WTC11 (cell line): ENCODE measurements around the gene GCC1. TPM values are rescaled to one million over a fixed set of nuclear protein-coding genes. Genes with fewer than 3 reads are reported as not detected.

Experiments used
- ATAC-seq: fragments of 200-7000 bp; cut with Tn5 transposase; 2 replicates; pipeline ENCODE4 v1.10.0; 2021; ENCODE audit warnings: mild to moderate bottlenecking, moderate library complexity
- CTCF ChIA-PET: fragments of 300-600 bp; sonication (Branson Sonifier 250); formaldehyde crosslinking; loops from one replicate; lab custom pipeline; 2021; ENCODE audit warnings: antibody characterized with exemption; lab: Charles Lee
- POLR2A ChIA-PET: fragments of 350-600 bp; sonication (Branson Sonifier 250); formaldehyde crosslinking; loops from one replicate; lab custom pipeline; 2021; ENCODE audit warnings: antibody characterized with exemption; lab: Charles Lee
- DNase-seq: peaks from one replicate; pipeline ENCODE4 v3.0.0; 2021; ENCODE audit warnings: low spot score
- H3K27ac Mint-ChIP-seq: 2 replicates; pipeline ENCODE4 v1.8.0; 2021; ENCODE audit warnings: mixed read lengths
- H3K27me3 Mint-ChIP-seq: 2 replicates; pipeline ENCODE4 v1.8.0; 2021; ENCODE audit warnings: low read depth, mild to moderate bottlenecking, moderate library complexity, mixed read lengths
- H3K36me3 Mint-ChIP-seq: 2 replicates; pipeline ENCODE4 v1.8.0; 2021; ENCODE audit warnings: mixed read lengths
- H3K4me1 Mint-ChIP-seq: 2 replicates; pipeline ENCODE4 v1.8.0; 2022; ENCODE audit warnings: mixed read lengths
- H3K4me3 Mint-ChIP-seq: 2 replicates; pipeline ENCODE4 v1.8.0; 2021; ENCODE audit warnings: mild to moderate bottlenecking, moderate library complexity, mixed read lengths
- H3K9me3 Mint-ChIP-seq: 2 replicates; pipeline ENCODE4 v1.8.0; 2021; ENCODE audit warnings: mixed read lengths
- ARID4B ChIP-seq: sonication (generic); formaldehyde crosslinking; IDR thresholded peaks from 2 replicates; pipeline ENCODE4 v1.8.0; 2023; ENCODE audit warnings: missing genetic modification reagents, mild to moderate bottlenecking, borderline replicate concordance
- FOXP4 ChIP-seq: sonication (generic); formaldehyde crosslinking; IDR thresholded peaks from 2 replicates; pipeline ENCODE4 v1.8.0; 2022; ENCODE audit warnings: mild to moderate bottlenecking, missing genetic modification reagents
- HMGXB4 ChIP-seq: sonication (generic); formaldehyde crosslinking; IDR thresholded peaks from 2 replicates; pipeline ENCODE4 v1.8.1; 2023; ENCODE audit warnings: mild to moderate bottlenecking, moderate library complexity, missing genetic modification reagents
- MYBL2 ChIP-seq: sonication (generic); formaldehyde crosslinking; IDR thresholded peaks from 2 replicates; pipeline ENCODE4 v1.8.1; 2023; ENCODE audit warnings: mild to moderate bottlenecking, moderate library complexity, missing genetic modification reagents
- NR1H2 ChIP-seq: sonication (generic); formaldehyde crosslinking; IDR thresholded peaks from 2 replicates; pipeline ENCODE4 v1.9.0; 2021; ENCODE audit warnings: mild to moderate bottlenecking, moderate library complexity, missing genetic modification reagents
- SP1 ChIP-seq: sonication (generic); formaldehyde crosslinking; conservative IDR thresholded peaks from 2 replicates; pipeline ENCODE4 v1.8.1; 2022; ENCODE audit warnings: missing genetic modification reagents
- TP53 ChIP-seq: sonication (generic); formaldehyde crosslinking; IDR thresholded peaks from 2 replicates; pipeline ENCODE4 v1.8.1; 2023; ENCODE audit warnings: mild to moderate bottlenecking, missing genetic modification reagents
- ZNF232 ChIP-seq: sonication (generic); formaldehyde crosslinking; IDR thresholded peaks from 2 replicates; pipeline ENCODE4 v1.8.0; 2022; ENCODE audit warnings: mild to moderate bottlenecking, missing genetic modification reagents
- ZNF281 ChIP-seq: sonication (generic); formaldehyde crosslinking; IDR thresholded peaks from 2 replicates; pipeline ENCODE4 v1.8.0; 2023; ENCODE audit warnings: mild to moderate bottlenecking, missing genetic modification reagents
- total RNA-seq: library from RNA; stranded (reverse); gene quantifications from 3 replicates; pipeline ENCODE4 v1.2.3, GENCODE V29; 2021

GCC1 gene
- total RNA-seq, 1 experiment from 2014 or later = 13.2 TPM

- no peak for TF ChIP-seq ZNF281 (CRISPR knock-in tag)
- TF ChIP-seq, all 79 proteins: peak for 0
Observed at GRCh38 chr7:127628445-127628844, 43.0 kb upstream of the GCC1 start (continued).

- peaks cover 24% of the 10 kb centered on the region for H3K4me1 Mint-ChIP-seq
- ATAC-seq (no peak), DNase-seq (no peak)
- peaks cover 35% of the 10 kb centered on the region for H3K27me3 Mint-ChIP-seq
- H3K27ac Mint-ChIP-seq = no peak overlapping the region
- no peak for TF ChIP-seq MYBL2
- no peak for TF ChIP-seq NR1H2 (CRISPR knock-in tag)
- no peak for TF ChIP-seq HMGXB4 (CRISPR knock-in tag)
- POLR2A ChIA-PET = no interaction called here
- no peak overlapping the region for H3K4me3 Mint-ChIP-seq
- H3K9me3 Mint-ChIP-seq = no peaks in the 10 kb centered on the region
- CTCF ChIA-PET = no interaction called here
- no peaks in the 10 kb centered on the region for H3K36me3 Mint-ChIP-seq
Observed at GRCh38 chr7:127625331-127625730, 39.9 kb upstream of the GCC1 start.

- ATAC-seq = peak; percentile 90
- TF ChIP-seq SP1 (CRISPR knock-in tag) (0 out of 2 replicates have a peak, but pooled peaks have one; percentile 12), ZNF232 (CRISPR knock-in tag) (0 out of 2 replicates have a peak, but pooled peaks have one; percentile 45), FOXP4 (CRISPR knock-in tag) (0 out of 2 replicates have a peak, but pooled peaks have one; percentile 6), TP53 (CRISPR knock-in tag) (0 out of 2 replicates have a peak, but pooled peaks have one; percentile 18), ARID4B (no peak), HMGXB4 (CRISPR knock-in tag) (no peak)
- TF ChIP-seq, all 79 proteins: peak for 4
- Mint-ChIP-seq H3K4me1 (peaks cover 17% of the 10 kb centered on the region), H3K9me3 (no peaks in the 10 kb centered on the region), H3K27ac (no peak overlapping the region), H3K27me3 (peaks cover 82% of the 10 kb centered on the region), H3K4me3 (peak overlapping the region; percentile 89), H3K36me3 (no peaks in the 10 kb centered on the region)
- ChIA-PET POLR2A (interaction anchor here (0.5 to 1.7 kb wide), 4 partner anchors 33 to 392 kb away, joined by 3 to 9 read pairs (median 5); partner anchors contain the start of genes ARF5 and GCC1), CTCF (interaction anchor here (0.5 to 3.0 kb wide), 16 partner anchors 9 to 173 kb away, joined by 3 to 89 read pairs (median 4); partner anchors contain the start of genes ARF5 and GCC1)
- peak; percentile 45 for DNase-seq
Observed at GRCh38 chr7:127620406-127621233, 35.2 kb upstream of the GCC1 start.
